Karpas-422 (cell line): ENCODE data around the gene KCTD2. TPM values are rescaled to one million over a fixed set of nuclear protein-coding genes. Genes with fewer than 3 reads are reported as not detected.

Experiments used
- DNase-seq: peaks from one replicate; pipeline ENCODE4 v3.0.0-alpha.2; 2015
- H2AFZ ChIP-seq: fragments of 200-600 bp; sonication (generic); 2 replicates; pipeline ENCODE4 v1.6.1; 2014; ENCODE audit warnings: antibody characterized with exemption, low read length, mixed read lengths
- H3K27ac ChIP-seq: fragments of 200-600 bp; sonication (generic); 2 replicates; pipeline ENCODE4 v1.5.1; 2014; ENCODE audit warnings: mild to moderate bottlenecking, low read length, moderate library complexity
- H3K27me3 ChIP-seq: fragments of 200-600 bp; sonication (generic); 2 replicates; pipeline ENCODE4 v1.6.1; 2014; ENCODE audit warnings: low read length, mixed read lengths
- H3K36me3 ChIP-seq: fragments of 200-600 bp; sonication (generic); 2 replicates; pipeline ENCODE4 v1.6.1; 2014; ENCODE audit warnings: low read length, mixed read lengths; ENCODE audit not compliant: insufficient read depth
- H3K4me1 ChIP-seq: fragments of 200-600 bp; sonication (generic); 2 replicates; pipeline ENCODE4 v1.6.1; 2014; ENCODE audit warnings: mild to moderate bottlenecking, low read length, mixed read lengths
- H3K4me2 ChIP-seq: fragments of 200-600 bp; sonication (generic); 2 replicates; pipeline ENCODE4 v1.6.1; 2014; ENCODE audit warnings: low read length, low read depth, mild to moderate bottlenecking; ENCODE audit not compliant: poor library complexity, severe bottlenecking
- H3K4me3 ChIP-seq: fragments of 200-600 bp; sonication (generic); 2 replicates; pipeline ENCODE4 v1.5.1; 2014; ENCODE audit warnings: mild to moderate bottlenecking, antibody characterized with exemption, low read length, mixed read lengths
- H3K79me2 ChIP-seq: fragments of 200-600 bp; sonication (generic); 2 replicates; pipeline ENCODE4 v1.6.1; 2014; ENCODE audit warnings: mild to moderate bottlenecking, low read length, mixed read lengths
- H3K9ac ChIP-seq: fragments of 200-600 bp; sonication (generic); 2 replicates; pipeline ENCODE4 v1.6.0; 2014; ENCODE audit warnings: low read length
- H3K9me2 ChIP-seq: fragments of 200-600 bp; sonication (generic), shearing (Covaris generic); replicated peaks from 2 replicates; pipeline ENCODE4 v1.6.0; 2014; ENCODE audit warnings: mild to moderate bottlenecking, low read length, moderate library complexity; ENCODE audit not compliant: insufficient read depth
- H3K9me3 ChIP-seq: fragments of 300-700, 200-600 bp; sonication (generic); 2 replicates; pipeline ENCODE4 v1.6.1; 2014; ENCODE audit warnings: low read length, mixed read lengths
- H4K20me1 ChIP-seq: fragments of 200-600 bp; sonication (generic); 2 replicates; pipeline ENCODE4 v1.6.1; 2014; ENCODE audit warnings: mild to moderate bottlenecking, antibody characterized with exemption, low read length, low read depth; ENCODE audit not compliant: insufficient read depth
- total RNA-seq: library from RNA; depleted of rRNA; stranded (reverse); fragments of >200 nt; shearing (Covaris generic); gene quantifications from 2 replicates; pipeline ENCODE4 v1.2.3, GENCODE V29; 2014; ENCODE audit warnings: low replicate concordance; rRNA removed

Gene KCTD2
- 21.0 and 24.7 TPM in 2 replicates for total RNA-seq

GRCh38 chr17:75046407-75047289 lies at the start of gene KCTD2, which contains the start of gene ATP5PD:
TSS of gene KCTD2 (plus strand) at chr17:75047225. CDS start at chr17:75047251, 26 bp downstream.
TSS of gene ATP5PD (minus strand) at chr17:75046969. CDS start at chr17:75042650, 4,319 bp downstream.
- peaks cover 45% of the 10 kb centered on the region for H3K79me2 ChIP-seq
- H2AFZ ChIP-seq: no peak within 1 kb of the TSS; the same call in 1 of the 2 replicates
- peaks cover 2% of the 10 kb centered on the region; the same call in 1 of the 2 replicates for H3K36me3 ChIP-seq
- H3K4me3 ChIP-seq: peak within 1 kb of the TSS; percentile 100
- no peaks in the 10 kb centered on the region for H4K20me1 ChIP-seq
- H3K4me1 ChIP-seq: peaks cover 21% of the 10 kb centered on the region
- peak within 1 kb of the TSS; percentile 47; the same call in 1 of the 2 replicates for H3K27ac ChIP-seq
- H3K4me2 ChIP-seq: peak within 1 kb of the TSS; percentile 86
- H3K27me3 ChIP-seq: no peaks in the 10 kb centered on the region
- no peaks in the 10 kb centered on the region for H3K9me2 ChIP-seq
- peak within 1 kb of the TSS; percentile 98 for H3K9ac ChIP-seq
- peak; percentile 98 for DNase-seq
- H3K9me3 ChIP-seq: no peaks in the 10 kb centered on the region

- no peaks in the 10 kb centered on the region for H4K20me1 ChIP-seq
- no peak overlapping the region for H3K4me2 ChIP-seq
- DNase-seq: no peak
- no peaks in the 10 kb centered on the region for H3K9me3 ChIP-seq
- no peaks in the 10 kb centered on the region for H3K9me2 ChIP-seq
- H3K79me2 ChIP-seq: no peaks in the 10 kb centered on the region
- H3K27me3 ChIP-seq: no peaks in the 10 kb centered on the region
- no peak overlapping the region for H2AFZ ChIP-seq
- H3K4me3 ChIP-seq: no peak overlapping the region
- no peak overlapping the region for H3K9ac ChIP-seq
- H3K36me3 ChIP-seq: no peaks in the 10 kb centered on the region
- H3K4me1 ChIP-seq: no peaks in the 10 kb centered on the region
- no peak overlapping the region for H3K27ac ChIP-seq
These were observed 48.2 kb upstream of the KCTD2 start for GRCh38 chr17:74998783-74999182.

GRCh38 chr17:74999523-74999922 lies 47.5 kb upstream of the KCTD2 start:
- no peaks in the 10 kb centered on the region for H3K4me1 ChIP-seq
- no peaks in the 10 kb centered on the region for H4K20me1 ChIP-seq
- H3K9me3 ChIP-seq: no peaks in the 10 kb centered on the region
- H3K27me3 ChIP-seq: no peaks in the 10 kb centered on the region
- no peaks in the 10 kb centered on the region for H3K79me2 ChIP-seq
- H3K27ac ChIP-seq: no peak overlapping the region
- no peak overlapping the region for H3K4me2 ChIP-seq
- no peaks in the 10 kb centered on the region for H3K36me3 ChIP-seq
- no peak for DNase-seq
- H2AFZ ChIP-seq: no peak overlapping the region
- no peaks in the 10 kb centered on the region for H3K9me2 ChIP-seq
- no peak overlapping the region for H3K4me3 ChIP-seq
- no peak overlapping the region for H3K9ac ChIP-seq

GRCh38 chr17:75001915-75002843 lies 44.8 kb upstream of the KCTD2 start:
- Histone ChIP-seq H2AFZ (no peak overlapping the region), H3K27me3 (no peaks in the 10 kb centered on the region), H3K4me3 (no peak overlapping the region), H3K9me2 (no peaks in the 10 kb centered on the region), H3K4me1 (no peaks in the 10 kb centered on the region), H4K20me1 (no peaks in the 10 kb centered on the region), H3K4me2 (no peak overlapping the region), H3K27ac (no peak overlapping the region), H3K79me2 (no peaks in the 10 kb centered on the region), H3K9ac (no peak overlapping the region), H3K36me3 (no peaks in the 10 kb centered on the region), H3K9me3 (no peaks in the 10 kb centered on the region)
- no peak for DNase-seq

GRCh38 chr17:75003070-75003956 lies 43.7 kb upstream of the KCTD2 start:
- Histone ChIP-seq H3K27me3 (no peaks in the 10 kb centered on the region), H3K9me3 (no peaks in the 10 kb centered on the region), H3K27ac (no peak overlapping the region), H3K4me3 (no peak overlapping the region), H3K9ac (no peak overlapping the region), H3K9me2 (no peaks in the 10 kb centered on the region), H3K79me2 (no peaks in the 10 kb centered on the region), H4K20me1 (no peaks in the 10 kb centered on the region), H3K4me1 (no peaks in the 10 kb centered on the region), H3K4me2 (no peak overlapping the region), H2AFZ (no peak overlapping the region), H3K36me3 (no peaks in the 10 kb centered on the region)
- DNase-seq: no peak

GRCh38 chr17:75003957-75004355 lies 43.1 kb upstream of the KCTD2 start:
- Histone ChIP-seq H3K4me2 (no peak overlapping the region), H3K9me2 (no peaks in the 10 kb centered on the region), H3K4me3 (no peak overlapping the region), H3K4me1 (no peaks in the 10 kb centered on the region), H3K9ac (no peak overlapping the region), H3K27me3 (no peaks in the 10 kb centered on the region), H3K9me3 (no peaks in the 10 kb centered on the region), H3K27ac (no peak overlapping the region), H3K79me2 (no peaks in the 10 kb centered on the region), H4K20me1 (no peaks in the 10 kb centered on the region), H3K36me3 (no peaks in the 10 kb centered on the region), H2AFZ (no peak overlapping the region)
- no peak for DNase-seq

- no peaks in the 10 kb centered on the region for H3K27me3 ChIP-seq
- no peaks in the 10 kb centered on the region for H3K4me1 ChIP-seq
- no peaks in the 10 kb centered on the region for H3K79me2 ChIP-seq
- H4K20me1 ChIP-seq: no peaks in the 10 kb centered on the region
- no peaks in the 10 kb centered on the region for H3K9me3 ChIP-seq
- H3K4me2 ChIP-seq: no peak overlapping the region
- no peak overlapping the region for H2AFZ ChIP-seq
- H3K9ac ChIP-seq: no peak overlapping the region
- H3K36me3 ChIP-seq: no peaks in the 10 kb centered on the region
- H3K9me2 ChIP-seq: no peaks in the 10 kb centered on the region
- DNase-seq: no peak
- no peak overlapping the region for H3K27ac ChIP-seq
- H3K4me3 ChIP-seq: no peak overlapping the region
These were observed 42.7 kb upstream of the KCTD2 start for GRCh38 chr17:75004371-75004770.
